Activated effector memory CD4-positive, alpha-beta T cell treated with anti-CD3 and anti-CD28 coated beads, Interleukin-2, amount 50 U/mL, for 16 hours (primary cell): ENCODE results near the gene IFNAR1.
A peak's percentile ranks its signal among the peaks of the same experiment; 100 is the strongest.

Source experiments
- DNase-seq: peaks from one replicate; pipeline ENCODE4 v3.0.0-alpha.2; 2020

Gene IFNAR1

GRCh38 chr21:33403786-33404585 is 79.2 kb downstream of the IFNAR1 start:
- peak; percentile 74 for DNase-seq

- DNase-seq = no peak
These were observed 81.7 kb downstream of the IFNAR1 start for GRCh38 chr21:33406493-33406892.
